PC-9 (cell line): Measurements from ENCODE around the gene AKAP13. TPM values are rescaled to one million over a fixed set of nuclear protein-coding genes. Genes with fewer than 3 reads are reported as not detected.

Experiments used
- BruUV-seq: library from RNA; stranded (reverse); fragments of 400-500 nt; replicated peaks from 2 replicates; lab custom pipeline; 2021; lab: Mats Ljungman, UMichigan
- CTCF ChIA-PET: fragments of 300-600 bp; sonication (Branson Sonifier 250); formaldehyde crosslinking; loops from one replicate; lab custom pipeline; 2022; ENCODE audit warnings: antibody characterized with exemption; lab: Charles Lee
- POLR2A ChIA-PET: fragments of 300-600 bp; sonication (Branson Sonifier 250); formaldehyde crosslinking; loops from one replicate; lab custom pipeline; 2022; ENCODE audit warnings: antibody characterized with exemption; ENCODE audit not compliant: unreplicated experiment; lab: Charles Lee
- DNase-seq, 2 experiments: peaks; one replicate each; pipeline versions ENCODE4 v3.0.0 to v3.0.0-alpha.2; 2015 to 2022; ENCODE audit warnings: mixed read lengths in 1 of 2
- H2AFZ ChIP-seq: fragments of 200-600 bp; sonication (generic); 2 replicates; pipeline ENCODE4 v1.8.1; 2017; ENCODE audit warnings: antibody characterized with exemption
- H3F3A ChIP-seq: fragments of 200-600 bp; sonication (generic); 2 replicates; pipeline ENCODE4 v1.8.1; 2017; ENCODE audit warnings: antibody characterized with exemption, mild to moderate bottlenecking, low read depth; ENCODE audit not compliant: insufficient read depth
- H3K27ac ChIP-seq: fragments of 200-600 bp; sonication (generic); 2 replicates; pipeline ENCODE4 v1.6.1; 2016; ENCODE audit warnings: mixed run types
- H3K27me3 ChIP-seq: fragments of 200-600 bp; sonication (generic); 2 replicates; pipeline ENCODE4 v1.6.1; 2016; ENCODE audit warnings: low read depth, mixed run types; ENCODE audit not compliant: insufficient read depth
- H3K36me3 ChIP-seq: fragments of 200-600 bp; sonication (generic); 2 replicates; pipeline ENCODE4 v1.6.1; 2016; ENCODE audit warnings: low read depth, mixed run types
- H3K4me1 ChIP-seq: fragments of 200-600 bp; sonication (generic); replicated peaks from 2 replicates; pipeline ENCODE4 v1.6.1; 2016; ENCODE audit warnings: mixed run types; ENCODE audit not compliant: insufficient read depth
- H3K4me2 ChIP-seq: fragments of 200-600 bp; sonication (generic); 2 replicates; pipeline ENCODE4 v1.6.1; 2017; ENCODE audit warnings: mixed run types
- H3K4me3 ChIP-seq: fragments of 200-600 bp; sonication (generic); 2 replicates; pipeline ENCODE4 v1.6.1; 2016; ENCODE audit warnings: mixed run types
- H3K79me2 ChIP-seq: fragments of 200-600 bp; sonication (generic); 2 replicates; pipeline ENCODE4 v1.6.1; 2017; ENCODE audit warnings: low read depth, mixed run types
- H3K9me2 ChIP-seq: fragments of 200-600 bp; sonication (generic); 2 replicates; pipeline ENCODE4 v1.8.1; 2017; ENCODE audit warnings: mild to moderate bottlenecking; ENCODE audit not compliant: insufficient read depth
- H3K9me3 ChIP-seq: fragments of 200-600 bp; sonication (generic); 2 replicates; pipeline ENCODE4 v1.8.1; 2016; ENCODE audit warnings: low read depth; ENCODE audit not compliant: insufficient read depth
- H4K20me1 ChIP-seq: fragments of 200-600 bp; sonication (generic); 2 replicates; pipeline ENCODE4 v1.8.1; 2017; ENCODE audit not compliant: insufficient read depth
- CTCF ChIP-seq: fragments of 200-600 bp; sonication (generic); conservative IDR thresholded peaks from 2 replicates; pipeline ENCODE4 v1.6.1; 2017; ENCODE audit warnings: mixed run types, antibody characterized with exemption, mild to moderate bottlenecking, moderate library complexity
- EZH2 ChIP-seq: fragments of 200-600 bp; sonication (generic); IDR thresholded peaks from 2 replicates; pipeline ENCODE4 v1.8.0; 2017; ENCODE audit warnings: antibody characterized with exemption, low read depth
- intact Hi-C: fragments of 100-400 bp; cut with micrococcal nuclease; formaldehyde crosslinking; loops from one replicate; pipeline ENCODE4 v1.10.0; 2022; ENCODE audit not compliant: unreplicated experiment
- total RNA-seq: library from RNA; stranded (reverse); gene quantifications from 2 replicates; pipeline ENCODE4 v1.2.3, GENCODE V29; 2021

AKAP13 gene
- total RNA-seq, 1 experiment from 2014 or later = 82.5 TPM

DNA sequence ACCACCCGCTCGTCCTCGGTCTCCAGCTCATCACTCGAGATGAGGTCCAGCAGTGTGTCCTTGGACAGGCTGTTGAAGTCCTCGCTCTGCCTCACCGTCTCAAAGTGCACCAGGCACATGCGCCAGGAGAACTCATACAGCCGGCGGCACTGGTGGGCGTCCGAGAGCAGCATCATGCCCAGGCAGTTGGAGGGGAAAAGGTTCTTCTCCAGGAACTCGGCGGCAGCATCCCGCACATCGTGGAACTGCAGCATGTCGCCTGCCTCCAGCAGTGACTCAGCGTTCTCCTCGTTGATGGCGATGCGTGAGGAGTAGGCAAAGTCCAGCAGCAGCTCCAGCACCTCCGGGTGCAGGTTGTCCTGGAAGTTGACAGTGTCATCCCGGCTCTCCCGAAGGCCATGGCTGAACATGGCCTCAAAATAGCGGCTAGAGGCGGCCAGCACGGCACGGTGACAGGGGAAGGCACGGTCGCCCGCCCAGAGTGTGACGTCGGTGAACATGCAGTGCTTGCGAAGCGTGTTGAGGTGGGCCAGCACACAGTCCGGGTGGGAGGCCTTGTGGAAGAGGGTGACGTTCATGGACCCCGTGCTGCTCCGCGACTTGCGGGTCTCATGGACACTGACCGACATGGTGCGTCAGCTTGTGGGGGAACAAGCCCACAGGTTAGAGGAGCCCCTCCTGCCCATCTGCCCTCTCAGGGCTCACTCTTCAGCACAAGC lies 388.9 kb downstream of the AKAP13 start:
- Histone ChIP-seq H3K27me3 (no peaks in the 10 kb centered on the region), H3K79me2 (no peaks in the 10 kb centered on the region), H3K4me3 (no peak overlapping the region), H3K9me2 (no peaks in the 10 kb centered on the region), H3K4me1 (no peaks in the 10 kb centered on the region), H3K4me2 (no peak overlapping the region), H3F3A (no peaks in the 10 kb centered on the region), H4K20me1 (no peaks in the 10 kb centered on the region), H3K27ac (no peak overlapping the region), H2AFZ (no peak overlapping the region), H3K9me3 (no peaks in the 10 kb centered on the region), H3K36me3 (no peaks in the 10 kb centered on the region)
- no peak for DNase-seq
- ChIA-PET POLR2A (no interaction called here), CTCF (no interaction called here)
- intact Hi-C loops = no loop called here
- no TSS peak for BruUV-seq
- TF ChIP-seq CTCF = no peak
- TF ChIP-seq EZH2 = no peak

- no peaks in the 10 kb centered on the region for H3K4me1 ChIP-seq
- TF ChIP-seq CTCF (no peak), EZH2 (no peak)
- H2AFZ ChIP-seq = no peak overlapping the region
- no peak for DNase-seq
- no peaks in the 10 kb centered on the region for H3K9me2 ChIP-seq
- H3K79me2 ChIP-seq = no peaks in the 10 kb centered on the region
- no peaks in the 10 kb centered on the region for H3K27me3 ChIP-seq
- no peaks in the 10 kb centered on the region for H3K36me3 ChIP-seq
- intact Hi-C loops = no loop called here
- H3K9me3 ChIP-seq = no peaks in the 10 kb centered on the region
- H3K27ac ChIP-seq = no peak overlapping the region
- no peaks in the 10 kb centered on the region for H3F3A ChIP-seq
- POLR2A ChIA-PET = no interaction called here
- CTCF ChIA-PET = no interaction called here
- H4K20me1 ChIP-seq = no peaks in the 10 kb centered on the region
- no TSS peak for BruUV-seq
- H3K4me2 ChIP-seq = no peak overlapping the region
- H3K4me3 ChIP-seq = no peak overlapping the region
These were observed 390.0 kb downstream of the AKAP13 start for GRCh38 chr15:85770096-85771041.

DNA sequence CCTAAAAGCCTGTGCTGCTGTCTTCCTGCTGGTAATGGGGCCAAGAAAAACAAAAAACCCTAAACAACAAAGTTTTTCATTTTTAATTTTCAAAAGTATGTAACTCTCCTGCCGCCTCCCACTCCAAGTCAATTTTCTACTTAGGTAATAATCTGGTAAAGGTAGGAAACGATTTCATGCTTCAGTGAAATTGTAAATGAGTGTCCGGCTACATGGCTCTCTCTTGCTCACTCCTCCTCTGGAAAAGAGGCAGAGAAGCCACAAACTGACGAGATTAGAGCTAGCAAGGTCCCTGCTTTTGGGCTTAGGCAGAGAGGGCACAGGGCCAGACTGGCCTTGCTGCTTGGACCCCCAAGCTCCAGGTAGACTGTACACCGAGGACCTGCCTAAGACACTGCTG lies 390.9 kb downstream of the AKAP13 start:
- DNase-seq = no peak
- BruUV-seq = no TSS peak
- no peaks in the 10 kb centered on the region for H3K4me1 ChIP-seq
- POLR2A ChIA-PET = no interaction called here
- no peak overlapping the region for H3K27ac ChIP-seq
- H3K79me2 ChIP-seq = no peaks in the 10 kb centered on the region
- no peaks in the 10 kb centered on the region for H4K20me1 ChIP-seq
- CTCF ChIA-PET = no interaction called here
- no peak overlapping the region for H3K4me2 ChIP-seq
- H3K4me3 ChIP-seq = no peak overlapping the region
- no peaks in the 10 kb centered on the region for H3K9me3 ChIP-seq
- H3K36me3 ChIP-seq = no peaks in the 10 kb centered on the region
- no peaks in the 10 kb centered on the region for H3K27me3 ChIP-seq
- intact Hi-C loops = no loop called here
- no peak overlapping the region for H2AFZ ChIP-seq
- no peaks in the 10 kb centered on the region for H3K9me2 ChIP-seq
- TF ChIP-seq CTCF (no peak), EZH2 (no peak)
- no peaks in the 10 kb centered on the region for H3F3A ChIP-seq
